MM.1S (cell line): ENCODE data around the gene DCBLD1.

Experiments used
- DNase-seq: peaks from one replicate; pipeline ENCODE4 v3.0.0-alpha.2; 2015
- H2AFZ ChIP-seq: fragments of 300-600 bp; sonication (generic); 2 replicates; pipeline ENCODE4 v1.6.0; 2016; ENCODE audit warnings: antibody characterized with exemption, low read length
- H3F3A ChIP-seq: fragments of 300-600 bp; sonication (generic); 2 replicates; pipeline ENCODE4 v1.6.1; 2016; ENCODE audit warnings: mild to moderate bottlenecking, antibody characterized with exemption, low read length, moderate library complexity, mixed read lengths; ENCODE audit not compliant: insufficient read depth
- H3K27ac ChIP-seq: fragments of 300-600 bp; sonication (generic); 2 replicates; pipeline ENCODE4 v1.5.1; 2016; ENCODE audit warnings: mild to moderate bottlenecking, low read length
- H3K27me3 ChIP-seq: fragments of 300-600 bp; sonication (generic); replicated peaks from 2 replicates; pipeline ENCODE4 v1.6.0; 2016; ENCODE audit warnings: low read length; ENCODE audit not compliant: insufficient read depth
- H3K36me3 ChIP-seq: fragments of 300-600 bp; sonication (generic); replicated peaks from 2 replicates; pipeline ENCODE4 v1.6.1; 2016; ENCODE audit warnings: mild to moderate bottlenecking, low read length, mixed read lengths; ENCODE audit not compliant: insufficient read depth
- H3K4me1 ChIP-seq: fragments of 300-600 bp; sonication (generic); 2 replicates; pipeline ENCODE4 v1.6.1; 2016; ENCODE audit warnings: low read length, mixed read lengths
- H3K4me2 ChIP-seq: fragments of 300-600 bp; sonication (generic); 2 replicates; pipeline ENCODE4 v1.6.0; 2016; ENCODE audit warnings: low read depth, low read length
- H3K4me3 ChIP-seq: fragments of 300-600 bp; sonication (generic); 2 replicates; pipeline ENCODE4 v1.5.1; 2016; ENCODE audit warnings: low read length, mixed read lengths
- H3K79me2 ChIP-seq: fragments of 300-600 bp; sonication (generic); 2 replicates; pipeline ENCODE4 v1.6.1; 2016; ENCODE audit warnings: mixed run types, low read length, mixed read lengths
- H3K9ac ChIP-seq: fragments of 300-600 bp; sonication (generic); 2 replicates; pipeline ENCODE4 v1.6.1; 2016; ENCODE audit warnings: low read length, mixed read lengths
- H3K9me2 ChIP-seq: fragments of 300-600 bp; sonication (generic); replicated peaks from 2 replicates; pipeline ENCODE4 v1.6.1; 2016; ENCODE audit warnings: mild to moderate bottlenecking, low read length, mixed read lengths; ENCODE audit not compliant: insufficient read depth
- H3K9me3 ChIP-seq: fragments of 300-600 bp; sonication (generic); replicated peaks from 2 replicates; pipeline ENCODE4 v1.6.1; 2016; ENCODE audit warnings: mild to moderate bottlenecking, low read length, mixed read lengths; ENCODE audit not compliant: insufficient read depth
- H4K20me1 ChIP-seq: fragments of 300-600 bp; sonication (generic); 2 replicates; pipeline ENCODE4 v1.6.1; 2016; ENCODE audit warnings: mild to moderate bottlenecking, low read length, moderate library complexity, mixed read lengths; ENCODE audit not compliant: insufficient read depth
- CTCF ChIP-seq: fragments of 300-600 bp; sonication (generic); IDR thresholded peaks from 2 replicates; pipeline ENCODE4 v1.5.1; 2016; ENCODE audit warnings: antibody characterized with exemption, low read length, mixed read lengths
- EZH2 ChIP-seq: fragments of 300-600 bp; sonication (generic); optimal IDR thresholded peaks from 2 replicates; pipeline ENCODE3; 2017; ENCODE audit warnings: low read depth, mild to moderate bottlenecking, antibody characterized with exemption, low read length, mixed read lengths
- EZH2phosphoT487 ChIP-seq: fragments of 300-600 bp; sonication (generic); IDR thresholded peaks from 2 replicates; pipeline ENCODE4 v1.6.1; 2018; ENCODE audit warnings: antibody characterized with exemption, low read length

DCBLD1 gene

GRCh38 chr6:117512987-117513573, 30.6 kb downstream of the DCBLD1 start:
- Histone ChIP-seq H3K27ac (no peak overlapping the region), H3K36me3 (no peaks in the 10 kb centered on the region), H3F3A (no peaks in the 10 kb centered on the region), H2AFZ (no peak overlapping the region), H3K4me2 (no peak overlapping the region), H3K9me2 (no peaks in the 10 kb centered on the region), H3K9ac (no peak overlapping the region), H3K79me2 (peaks cover 65% of the 10 kb centered on the region), H3K4me1 (no peaks in the 10 kb centered on the region), H3K27me3 (no peaks in the 10 kb centered on the region), H4K20me1 (no peaks in the 10 kb centered on the region), H3K9me3 (no peaks in the 10 kb centered on the region), H3K4me3 (no peak overlapping the region)
- no peak for DNase-seq
- no peak for TF ChIP-seq CTCF
- TF ChIP-seq EZH2, result no peak
- TF ChIP-seq EZH2phosphoT487, result no peak

- Histone ChIP-seq H3K9me3 (no peaks in the 10 kb centered on the region), H3K4me3 (no peak overlapping the region), H3K27ac (no peak overlapping the region), H3K36me3 (no peaks in the 10 kb centered on the region), H2AFZ (no peak overlapping the region), H3K4me1 (no peaks in the 10 kb centered on the region), H4K20me1 (no peaks in the 10 kb centered on the region), H3F3A (no peaks in the 10 kb centered on the region), H3K9ac (no peak overlapping the region), H3K79me2 (peaks cover 61% of the 10 kb centered on the region), H3K4me2 (no peak overlapping the region), H3K27me3 (no peaks in the 10 kb centered on the region), H3K9me2 (no peaks in the 10 kb centered on the region)
- TF ChIP-seq CTCF, result no peak
- no peak for TF ChIP-seq EZH2
- TF ChIP-seq EZH2phosphoT487, result no peak
- no peak for DNase-seq
Observed at GRCh38 chr6:117513778-117514365, 31.4 kb downstream of the DCBLD1 start.

DNA sequence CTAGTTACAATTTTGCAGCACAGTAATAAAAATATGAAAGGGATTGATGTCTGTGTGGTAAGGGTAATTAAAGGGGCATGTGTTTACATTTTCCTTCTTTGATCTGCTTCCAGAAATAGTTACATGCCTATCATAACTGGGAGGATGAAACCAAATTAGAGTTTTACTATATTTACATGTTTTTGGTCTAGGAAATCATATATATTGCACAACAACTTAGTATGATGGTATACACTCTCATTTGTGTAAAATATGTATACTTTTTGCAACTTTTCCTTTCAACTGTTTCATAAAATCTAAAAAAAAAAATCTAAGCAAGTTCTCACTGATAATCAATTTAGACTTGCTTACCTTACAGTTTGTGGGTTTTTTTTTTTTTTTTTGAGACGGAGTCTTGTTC, 32.2 kb downstream of the DCBLD1 start:
- no peak overlapping the region for H3K27ac ChIP-seq
- no peaks in the 10 kb centered on the region for H3K9me3 ChIP-seq
- no peak overlapping the region for H3K4me2 ChIP-seq
- H3K9me2 ChIP-seq, result no peaks in the 10 kb centered on the region
- H3K79me2 ChIP-seq, result peaks cover 56% of the 10 kb centered on the region
- no peak overlapping the region for H3K9ac ChIP-seq
- no peaks in the 10 kb centered on the region for H3K4me1 ChIP-seq
- no peak overlapping the region for H2AFZ ChIP-seq
- no peaks in the 10 kb centered on the region for H3K36me3 ChIP-seq
- no peak overlapping the region for H3K4me3 ChIP-seq
- no peaks in the 10 kb centered on the region for H3F3A ChIP-seq
- no peak for TF ChIP-seq EZH2
- TF ChIP-seq CTCF, result no peak
- no peak for TF ChIP-seq EZH2phosphoT487
- H3K27me3 ChIP-seq, result no peaks in the 10 kb centered on the region
- no peak for DNase-seq
- H4K20me1 ChIP-seq, result no peaks in the 10 kb centered on the region
